ENCODE measurements around the gene WDPCP.
"Not testable (repeated sequence)": the region's sequence is repeated elsewhere in the genome, so short reads cannot be mapped to it uniquely, and the experiment has no call there.

The WDPCP gene

DNA sequence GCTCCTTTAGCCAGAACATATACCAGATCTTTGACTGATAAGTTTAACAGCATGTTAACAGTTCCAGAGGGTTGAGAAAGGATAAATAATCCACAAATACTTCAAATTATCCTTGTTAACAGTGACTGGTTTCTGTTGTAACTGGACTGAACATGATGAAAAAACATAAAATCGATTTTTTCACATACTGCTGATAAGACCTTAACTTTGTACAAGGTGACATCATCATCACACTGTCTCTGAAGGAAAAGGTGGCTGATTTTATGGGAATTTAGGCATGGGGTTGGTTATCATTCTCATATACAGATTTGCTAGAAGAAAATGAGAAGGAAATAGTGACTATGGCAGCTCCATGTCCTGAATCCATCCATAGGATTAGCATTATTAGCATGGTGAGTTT lies 501.6 kb downstream of the WDPCP start:
- no peak for TF ChIP-seq CTCF (IDR thresholded peaks at IDR 0.05; ENCODE audit: control insufficient read depth, extremely low read depth, insufficient read depth)
- DNase-seq (ENCODE audit: low read depth): no peak
- no peak overlapping the region for H3K4me3 ChIP-seq (ENCODE audit: low read depth, low read length)

- no peak overlapping the region for H3K4me3 ChIP-seq (ENCODE audit: low read depth, low read length)
- DNase-seq (ENCODE audit: low read depth): no peak
- TF ChIP-seq CTCF (IDR thresholded peaks at IDR 0.05; ENCODE audit: control insufficient read depth, extremely low read depth, insufficient read depth): no peak
Measured at GRCh38 chr2:63081404-63081803, 506.9 kb downstream of the WDPCP start.

- H3K4me3 ChIP-seq (ENCODE audit: low read depth, low read length): no peak overlapping the region
- peak; percentile 43 for TF ChIP-seq CTCF (IDR thresholded peaks at IDR 0.05; ENCODE audit: control insufficient read depth, extremely low read depth, insufficient read depth)
- no peak for DNase-seq (ENCODE audit: low read depth)
Measured at GRCh38 chr2:63078852-63079606, 509.2 kb downstream of the WDPCP start.

- not testable (repeated sequence) for DNase-seq (ENCODE audit: low read depth); H3K4me3 ChIP-seq (ENCODE audit: low read depth, low read length)
Measured at GRCh38 chr2:63074399-63074798, 513.9 kb downstream of the WDPCP start.

DNA sequence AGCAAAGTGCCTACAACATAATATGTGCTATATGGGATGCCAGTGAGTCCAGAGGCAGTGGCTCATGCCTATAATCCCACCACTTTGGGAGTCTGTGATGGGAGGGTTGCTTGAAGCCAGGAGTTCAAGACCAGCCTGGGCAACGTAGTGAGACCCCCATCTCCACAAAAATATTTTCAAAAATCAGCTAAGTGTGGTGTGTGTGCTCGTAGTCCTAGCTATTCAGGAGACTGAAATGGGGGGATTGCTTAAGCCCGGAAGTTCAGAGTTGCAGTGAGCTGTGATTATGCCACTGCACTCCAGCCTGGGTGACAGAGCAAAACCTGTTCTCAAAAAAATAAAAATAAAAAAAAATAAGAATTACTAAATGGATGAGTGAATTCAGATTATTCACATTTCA lies 514.3 kb downstream of the WDPCP start:
- no peak for DNase-seq (ENCODE audit: low read depth)
- TF ChIP-seq CTCF (IDR thresholded peaks at IDR 0.05; ENCODE audit: control insufficient read depth, extremely low read depth, insufficient read depth): no peak
- H3K4me3 ChIP-seq (ENCODE audit: low read depth, low read length): no peak overlapping the region

- TF ChIP-seq CTCF (IDR thresholded peaks at IDR 0.05; ENCODE audit: control insufficient read depth, extremely low read depth, insufficient read depth): no peak
- H3K4me3 ChIP-seq (ENCODE audit: low read depth, low read length): no peak overlapping the region
- no peak for DNase-seq (ENCODE audit: low read depth)
Measured at GRCh38 chr2:63071664-63072063, 516.6 kb downstream of the WDPCP start.

Measured in LNCaP clone FGC (cell line).